MM.1S (cell line): ENCODE measurements around the gene SCFD2.

Experiments
- DNase-seq: peaks from one replicate; pipeline ENCODE4 v3.0.0-alpha.2; 2015
- H2AFZ ChIP-seq: fragments of 300-600 bp; sonication (generic); 2 replicates; pipeline ENCODE4 v1.6.0; 2016; ENCODE audit warnings: antibody characterized with exemption, low read length
- H3F3A ChIP-seq: fragments of 300-600 bp; sonication (generic); 2 replicates; pipeline ENCODE4 v1.6.1; 2016; ENCODE audit warnings: mild to moderate bottlenecking, antibody characterized with exemption, low read length, moderate library complexity, mixed read lengths; ENCODE audit not compliant: insufficient read depth
- H3K27ac ChIP-seq: fragments of 300-600 bp; sonication (generic); 2 replicates; pipeline ENCODE4 v1.5.1; 2016; ENCODE audit warnings: mild to moderate bottlenecking, low read length
- H3K27me3 ChIP-seq: fragments of 300-600 bp; sonication (generic); replicated peaks from 2 replicates; pipeline ENCODE4 v1.6.0; 2016; ENCODE audit warnings: low read length; ENCODE audit not compliant: insufficient read depth
- H3K36me3 ChIP-seq: fragments of 300-600 bp; sonication (generic); replicated peaks from 2 replicates; pipeline ENCODE4 v1.6.1; 2016; ENCODE audit warnings: mild to moderate bottlenecking, low read length, mixed read lengths; ENCODE audit not compliant: insufficient read depth
- H3K4me1 ChIP-seq: fragments of 300-600 bp; sonication (generic); 2 replicates; pipeline ENCODE4 v1.6.1; 2016; ENCODE audit warnings: low read length, mixed read lengths
- H3K4me2 ChIP-seq: fragments of 300-600 bp; sonication (generic); 2 replicates; pipeline ENCODE4 v1.6.0; 2016; ENCODE audit warnings: low read depth, low read length
- H3K4me3 ChIP-seq: fragments of 300-600 bp; sonication (generic); 2 replicates; pipeline ENCODE4 v1.5.1; 2016; ENCODE audit warnings: low read length, mixed read lengths
- H3K79me2 ChIP-seq: fragments of 300-600 bp; sonication (generic); 2 replicates; pipeline ENCODE4 v1.6.1; 2016; ENCODE audit warnings: mixed run types, low read length, mixed read lengths
- H3K9ac ChIP-seq: fragments of 300-600 bp; sonication (generic); 2 replicates; pipeline ENCODE4 v1.6.1; 2016; ENCODE audit warnings: low read length, mixed read lengths
- H3K9me2 ChIP-seq: fragments of 300-600 bp; sonication (generic); replicated peaks from 2 replicates; pipeline ENCODE4 v1.6.1; 2016; ENCODE audit warnings: mild to moderate bottlenecking, low read length, mixed read lengths; ENCODE audit not compliant: insufficient read depth
- H3K9me3 ChIP-seq: fragments of 300-600 bp; sonication (generic); replicated peaks from 2 replicates; pipeline ENCODE4 v1.6.1; 2016; ENCODE audit warnings: mild to moderate bottlenecking, low read length, mixed read lengths; ENCODE audit not compliant: insufficient read depth
- H4K20me1 ChIP-seq: fragments of 300-600 bp; sonication (generic); 2 replicates; pipeline ENCODE4 v1.6.1; 2016; ENCODE audit warnings: mild to moderate bottlenecking, low read length, moderate library complexity, mixed read lengths; ENCODE audit not compliant: insufficient read depth
- EZH2 ChIP-seq: fragments of 300-600 bp; sonication (generic); optimal IDR thresholded peaks from 2 replicates; pipeline ENCODE3; 2017; ENCODE audit warnings: low read depth, mild to moderate bottlenecking, antibody characterized with exemption, low read length, mixed read lengths
- EZH2phosphoT487 ChIP-seq: fragments of 300-600 bp; sonication (generic); IDR thresholded peaks from 2 replicates; pipeline ENCODE4 v1.6.1; 2018; ENCODE audit warnings: antibody characterized with exemption, low read length
- TF ChIP-seq, protein P1 (sequence below): fragments of 300-600 bp; sonication (generic); IDR thresholded peaks from 2 replicates; pipeline ENCODE4 v1.5.1; 2016; ENCODE audit warnings: antibody characterized with exemption, low read length, mixed read lengths

The SCFD2 gene

DNA sequence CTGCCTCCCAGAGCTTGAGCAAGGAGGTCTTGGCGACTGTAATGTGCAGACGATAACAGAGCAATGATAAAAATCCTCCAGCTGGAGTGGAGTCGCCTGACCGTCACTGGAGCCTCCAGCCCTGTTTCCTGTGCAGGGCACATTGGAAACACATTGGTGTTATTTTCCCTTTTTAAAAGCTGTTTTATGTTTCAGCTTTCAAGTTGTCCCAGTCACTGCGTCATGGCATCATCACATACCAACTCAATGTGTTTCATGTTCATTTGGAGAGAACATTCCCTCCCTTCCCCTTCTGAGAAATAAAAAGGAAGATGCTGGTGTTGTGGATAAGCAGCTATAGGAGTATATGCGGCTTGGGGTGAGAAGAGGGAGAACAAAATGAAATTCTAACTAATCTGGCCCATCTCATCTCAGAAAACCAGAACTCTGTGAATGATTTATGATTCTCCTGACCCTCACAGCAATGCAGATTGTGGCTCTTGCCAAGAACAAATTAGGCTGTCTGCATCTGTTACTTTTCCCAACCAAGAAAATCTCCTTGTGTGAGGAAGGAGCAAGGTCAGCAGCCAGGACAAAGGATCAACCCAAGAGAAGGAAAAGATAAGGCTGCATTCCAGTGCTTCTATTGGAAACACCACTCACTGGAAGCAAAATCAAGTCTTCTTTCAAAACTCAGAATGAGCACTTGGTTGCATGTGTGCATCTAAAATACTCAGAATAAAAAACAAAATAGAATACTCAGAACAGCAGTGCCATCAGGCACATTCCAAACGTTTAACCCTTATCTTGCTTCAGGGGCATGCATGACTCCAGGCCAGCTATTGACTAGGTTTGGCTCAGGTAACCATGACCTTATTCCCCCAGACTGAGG, 369.4 kb downstream of the SCFD2 start:
- Histone ChIP-seq H3K36me3 (no peaks in the 10 kb centered on the region), H3K27ac (no peak overlapping the region), H3K9me3 (no peaks in the 10 kb centered on the region), H3K9ac (no peak overlapping the region), H4K20me1 (no peaks in the 10 kb centered on the region), H3K79me2 (no peaks in the 10 kb centered on the region), H3K9me2 (no peaks in the 10 kb centered on the region), H3K4me1 (no peaks in the 10 kb centered on the region), H2AFZ (no peak overlapping the region), H3K4me3 (no peak overlapping the region), H3K4me2 (no peak overlapping the region), H3K27me3 (no peaks in the 10 kb centered on the region), H3F3A (no peaks in the 10 kb centered on the region)
- TF ChIP-seq EZH2phosphoT487 (no peak), EZH2 (no peak)
- TF ChIP-seq, protein P1, sequence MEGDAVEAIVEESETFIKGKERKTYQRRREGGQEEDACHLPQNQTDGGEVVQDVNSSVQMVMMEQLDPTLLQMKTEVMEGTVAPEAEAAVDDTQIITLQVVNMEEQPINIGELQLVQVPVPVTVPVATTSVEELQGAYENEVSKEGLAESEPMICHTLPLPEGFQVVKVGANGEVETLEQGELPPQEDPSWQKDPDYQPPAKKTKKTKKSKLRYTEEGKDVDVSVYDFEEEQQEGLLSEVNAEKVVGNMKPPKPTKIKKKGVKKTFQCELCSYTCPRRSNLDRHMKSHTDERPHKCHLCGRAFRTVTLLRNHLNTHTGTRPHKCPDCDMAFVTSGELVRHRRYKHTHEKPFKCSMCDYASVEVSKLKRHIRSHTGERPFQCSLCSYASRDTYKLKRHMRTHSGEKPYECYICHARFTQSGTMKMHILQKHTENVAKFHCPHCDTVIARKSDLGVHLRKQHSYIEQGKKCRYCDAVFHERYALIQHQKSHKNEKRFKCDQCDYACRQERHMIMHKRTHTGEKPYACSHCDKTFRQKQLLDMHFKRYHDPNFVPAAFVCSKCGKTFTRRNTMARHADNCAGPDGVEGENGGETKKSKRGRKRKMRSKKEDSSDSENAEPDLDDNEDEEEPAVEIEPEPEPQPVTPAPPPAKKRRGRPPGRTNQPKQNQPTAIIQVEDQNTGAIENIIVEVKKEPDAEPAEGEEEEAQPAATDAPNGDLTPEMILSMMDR, result no peak
- DNase-seq, result no peak

DNA sequence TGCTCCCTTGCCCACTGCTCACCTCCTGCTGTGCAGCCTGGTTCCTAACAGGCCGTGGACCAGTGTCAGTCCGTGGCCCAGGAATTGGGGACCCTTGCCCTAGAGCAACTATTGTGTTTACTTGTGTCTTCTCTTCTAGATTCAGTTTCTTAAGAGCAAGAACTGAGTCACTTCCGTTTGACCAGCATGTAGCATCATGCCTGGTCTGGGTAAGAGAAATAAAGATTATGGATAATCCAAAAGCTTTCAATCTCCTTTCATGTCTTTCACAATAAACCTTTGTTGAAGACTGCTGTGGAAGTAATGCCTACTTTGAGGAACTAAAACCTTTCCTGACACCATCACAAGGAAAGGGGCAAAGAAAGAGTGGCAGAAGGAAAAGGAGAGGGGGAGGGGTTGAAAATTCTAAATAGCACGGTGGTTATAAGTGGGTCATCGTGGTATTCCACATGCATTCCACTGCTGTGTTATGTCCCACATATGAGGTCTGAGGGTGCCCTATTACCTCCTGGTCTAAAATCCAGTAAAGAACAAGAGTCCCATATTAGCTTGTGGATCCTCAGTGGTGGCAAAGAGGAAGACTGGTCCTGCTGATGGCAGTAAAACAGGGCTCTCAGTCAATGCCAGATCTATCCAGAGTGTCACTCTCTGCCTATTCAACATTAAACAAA, 370.4 kb downstream of the SCFD2 start:
- TF ChIP-seq EZH2phosphoT487 (no peak), EZH2 (no peak)
- TF ChIP-seq, protein P1, result no peak
- Histone ChIP-seq H3K9me2 (no peaks in the 10 kb centered on the region), H3K9me3 (no peaks in the 10 kb centered on the region), H3K36me3 (no peaks in the 10 kb centered on the region; the same call in 1 of the 2 replicates), H3K4me2 (no peak overlapping the region), H3K4me1 (no peaks in the 10 kb centered on the region), H3K79me2 (no peaks in the 10 kb centered on the region), H4K20me1 (no peaks in the 10 kb centered on the region), H2AFZ (no peak overlapping the region), H3K27me3 (no peaks in the 10 kb centered on the region), H3K9ac (no peak overlapping the region), H3K4me3 (no peak overlapping the region), H3K27ac (no peak overlapping the region), H3F3A (no peaks in the 10 kb centered on the region)
- DNase-seq, result no peak

DNA sequence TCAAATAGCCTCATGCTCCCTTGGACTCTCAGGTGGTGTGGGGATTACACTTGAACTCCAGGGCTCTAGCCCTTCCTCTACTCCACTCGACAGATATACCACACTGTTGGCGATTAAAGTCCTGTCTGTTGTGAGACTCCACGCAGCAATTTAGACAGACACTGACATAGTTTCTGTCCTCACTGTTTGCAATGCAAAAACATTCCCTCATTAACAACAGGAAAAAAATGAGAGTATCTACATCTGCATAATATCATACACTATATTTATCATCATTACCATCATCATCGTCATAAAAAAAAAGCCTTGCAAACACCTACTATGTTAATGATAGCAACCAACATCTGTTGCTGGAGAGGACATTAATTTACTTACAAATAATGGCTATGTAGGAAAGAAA, 371.3 kb downstream of the SCFD2 start:
- no peaks in the 10 kb centered on the region; the same call in 1 of the 2 replicates for H3K36me3 ChIP-seq
- no peaks in the 10 kb centered on the region for H3K9me3 ChIP-seq
- TF ChIP-seq, protein P1, result no peak
- TF ChIP-seq EZH2phosphoT487 (no peak), EZH2 (no peak)
- H3K4me2 ChIP-seq, result no peak overlapping the region
- H3K27me3 ChIP-seq, result no peaks in the 10 kb centered on the region
- DNase-seq, result no peak
- no peak overlapping the region for H3K27ac ChIP-seq
- H4K20me1 ChIP-seq, result no peaks in the 10 kb centered on the region
- no peak overlapping the region for H3K4me3 ChIP-seq
- no peaks in the 10 kb centered on the region for H3K79me2 ChIP-seq
- no peaks in the 10 kb centered on the region for H3F3A ChIP-seq
- H3K9ac ChIP-seq, result no peak overlapping the region
- H2AFZ ChIP-seq, result no peak overlapping the region
- H3K4me1 ChIP-seq, result no peaks in the 10 kb centered on the region
- no peaks in the 10 kb centered on the region for H3K9me2 ChIP-seq
